HG02885 (cell line): Measurements from ENCODE around the gene SLC41A3.

ENCODE experiments used
- ATAC-seq: cut with Tn5 transposase; IDR thresholded peaks from one replicate; pipeline ENCODE4 v1.9.1; 2021; ENCODE audit warnings: mild to moderate bottlenecking; ENCODE audit not compliant: unreplicated experiment, poor library complexity

SLC41A3 gene

DNA sequence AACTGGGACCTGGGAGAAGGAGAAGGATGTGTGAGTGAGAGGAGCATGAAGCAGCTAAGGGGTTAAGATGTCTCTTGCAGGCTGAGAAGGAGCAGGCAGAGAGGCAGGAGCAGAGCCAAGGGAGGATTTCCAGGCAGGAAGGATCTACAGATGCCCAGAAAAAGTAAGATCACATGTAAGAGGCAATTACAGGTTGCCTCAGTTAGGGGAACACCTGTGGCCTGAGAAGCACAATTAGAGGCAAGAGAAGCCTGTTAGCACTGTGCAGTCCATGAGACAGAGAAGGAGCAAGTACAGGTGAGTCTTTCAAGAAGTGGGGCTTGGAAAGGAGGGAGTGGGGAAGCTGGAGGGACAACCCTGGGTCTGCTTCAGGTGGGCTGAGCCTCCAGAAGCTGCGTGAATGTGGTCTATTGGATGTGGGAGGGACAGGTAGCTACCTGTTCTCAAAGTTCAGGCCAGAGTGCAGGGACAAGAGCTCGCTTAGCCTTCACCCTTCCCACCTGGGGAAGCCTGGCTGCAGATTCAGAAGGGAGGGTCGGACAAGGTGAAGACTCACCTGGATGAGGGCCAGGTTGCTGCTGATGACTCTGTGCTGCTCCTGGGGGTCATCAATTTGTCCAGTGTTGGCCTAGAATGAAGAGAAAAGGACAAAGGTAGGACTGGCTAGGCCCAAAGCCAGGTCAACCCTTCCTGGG is 50.7 kb downstream of the SLC41A3 start:
- no peak for ATAC-seq

DNA sequence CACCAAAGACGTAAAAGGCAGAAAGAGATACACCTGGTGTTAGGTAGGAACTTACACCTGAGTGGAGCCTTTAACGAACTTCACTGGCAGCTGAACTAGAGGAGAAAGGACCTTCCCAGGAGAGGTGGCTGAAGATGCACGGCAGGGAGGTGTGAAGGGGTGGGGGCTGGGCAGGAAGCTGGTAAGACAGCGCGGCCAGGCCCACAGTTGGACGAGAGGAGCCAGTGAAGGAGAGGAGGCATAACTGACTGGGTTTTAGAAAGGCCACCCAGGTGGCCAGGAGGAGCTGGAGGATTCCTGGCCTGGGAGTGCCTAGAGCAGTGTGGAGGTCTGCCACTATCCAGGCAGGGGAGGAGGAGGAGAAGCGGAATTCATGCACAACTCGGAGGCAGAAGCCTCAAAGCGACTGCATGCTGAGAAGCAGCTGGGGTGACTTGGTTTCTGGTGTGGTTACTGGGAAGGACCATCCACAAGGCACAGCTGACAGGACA is 51.9 kb downstream of the SLC41A3 start:
- no peak for ATAC-seq

DNA sequence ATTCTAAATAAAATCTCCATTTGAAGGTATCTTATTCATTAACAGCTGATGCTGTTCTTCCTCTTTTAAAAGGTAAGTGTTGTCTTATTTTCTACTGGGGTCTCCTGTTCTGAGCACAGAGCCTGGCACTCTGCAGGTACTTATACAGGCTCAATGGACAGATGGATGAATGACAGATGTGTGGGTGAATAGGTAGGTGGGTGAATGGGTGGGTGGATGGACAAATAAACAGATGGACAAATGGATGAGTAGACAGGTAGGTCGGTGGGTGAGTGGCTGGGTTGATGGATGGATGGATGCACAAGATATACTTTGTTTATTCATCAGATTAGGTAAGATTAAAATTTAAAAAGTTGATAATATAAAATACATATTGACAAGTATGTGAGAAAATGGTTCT is 53.5 kb downstream of the SLC41A3 start:
- no peak for ATAC-seq

DNA sequence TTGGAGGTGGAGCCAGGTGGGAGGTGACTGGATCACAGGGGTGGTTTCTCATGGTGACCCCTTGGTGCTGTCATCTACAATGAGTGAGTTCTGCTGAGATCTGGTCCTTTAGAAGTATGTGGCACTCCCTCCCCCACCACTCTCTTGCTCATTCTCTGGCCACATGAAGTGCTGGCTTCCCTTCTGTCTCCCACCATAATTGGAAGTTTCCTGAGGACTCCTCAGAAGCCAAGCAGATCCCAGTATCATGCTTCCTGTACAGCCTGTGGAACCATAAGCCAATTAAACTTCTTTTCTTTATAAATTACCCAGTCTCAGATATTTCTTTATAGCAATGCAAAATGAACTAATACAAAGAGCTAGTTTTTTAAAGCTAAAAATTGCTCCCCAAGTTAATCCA is 54.7 kb downstream of the SLC41A3 start:
- no peak for ATAC-seq

DNA sequence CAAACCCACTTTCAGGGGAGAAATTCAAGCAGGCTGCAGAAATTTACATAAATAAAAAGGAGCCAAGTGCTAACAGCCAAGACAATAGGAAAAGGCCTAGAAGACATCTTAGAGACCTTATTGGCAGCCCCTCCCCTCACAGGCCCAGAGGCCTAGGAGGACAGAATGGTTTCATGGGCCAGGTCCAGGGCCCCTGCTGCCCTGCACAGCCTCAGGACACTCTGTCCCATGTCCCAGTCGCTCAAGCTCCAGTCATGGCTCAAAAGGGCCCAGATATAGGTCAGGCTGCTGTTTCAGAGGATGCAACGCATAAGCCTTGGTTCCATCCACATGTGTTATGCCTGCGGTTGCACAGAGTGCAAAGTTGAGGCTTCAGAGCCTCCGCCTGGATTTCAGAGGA is 55.8 kb downstream of the SLC41A3 start:
- ATAC-seq = no peak

DNA sequence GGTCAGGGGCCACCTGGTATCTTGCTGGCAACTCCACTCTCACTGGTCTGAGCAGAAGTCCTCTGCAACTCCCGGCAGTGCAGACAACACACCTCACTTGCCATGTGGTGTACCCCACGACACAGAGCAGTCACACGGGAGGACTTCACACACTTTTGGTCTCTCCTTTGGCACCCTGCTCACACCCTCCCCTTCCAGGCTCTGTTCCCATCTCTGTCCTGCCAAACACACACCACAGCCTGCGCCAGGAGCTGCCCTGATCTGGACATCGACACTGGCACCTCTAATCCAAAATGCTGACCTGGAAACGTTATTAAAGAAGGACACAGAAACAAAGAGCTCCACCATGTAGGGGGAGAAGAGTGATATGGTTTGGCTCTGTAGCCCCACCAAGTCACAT is 57.2 kb downstream of the SLC41A3 start:
- no peak for ATAC-seq

DNA sequence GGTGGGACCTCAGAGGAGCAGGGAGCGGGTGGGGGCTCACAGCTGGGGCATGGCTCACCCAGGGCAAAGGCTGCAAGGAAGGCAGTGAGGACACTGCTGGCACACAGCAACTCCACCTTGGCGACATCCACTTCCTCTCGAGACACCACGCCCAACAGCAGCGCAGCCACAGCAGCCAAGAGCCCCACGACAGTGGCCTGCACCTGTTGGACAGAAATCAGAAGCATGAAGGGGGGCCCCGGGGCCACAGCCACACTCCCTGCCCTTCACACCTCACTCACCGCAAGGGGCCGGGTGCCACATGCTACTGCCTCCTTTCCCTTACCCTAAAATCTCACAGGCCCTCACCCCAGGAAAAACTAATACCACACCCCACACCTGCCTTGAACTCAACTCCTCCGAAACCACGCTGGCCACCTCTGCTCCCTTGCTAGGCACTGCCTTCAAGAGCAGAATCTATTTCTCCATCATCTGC is 57.6 kb downstream of the SLC41A3 start:
- ATAC-seq = no peak

DNA sequence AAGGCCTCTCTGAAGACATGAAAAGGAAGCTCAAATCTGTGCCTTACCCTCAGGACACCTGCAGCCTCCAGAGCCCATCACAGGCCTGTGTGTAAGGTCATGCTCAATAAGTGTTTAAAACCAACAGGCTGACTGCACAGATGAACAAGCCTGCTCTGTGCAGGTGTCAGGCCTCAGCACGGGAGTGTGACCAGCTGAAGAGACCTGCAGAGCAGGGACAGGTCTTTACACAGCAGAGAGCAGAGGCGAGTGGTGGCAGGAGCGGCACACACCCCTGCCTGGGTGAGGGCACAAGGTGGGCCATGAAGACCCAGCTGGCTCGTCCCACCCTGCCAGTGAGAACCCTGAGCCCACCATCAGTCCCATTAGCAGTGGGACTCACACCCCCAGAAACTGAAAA is 58.1 kb downstream of the SLC41A3 start:
- ATAC-seq = no peak

DNA sequence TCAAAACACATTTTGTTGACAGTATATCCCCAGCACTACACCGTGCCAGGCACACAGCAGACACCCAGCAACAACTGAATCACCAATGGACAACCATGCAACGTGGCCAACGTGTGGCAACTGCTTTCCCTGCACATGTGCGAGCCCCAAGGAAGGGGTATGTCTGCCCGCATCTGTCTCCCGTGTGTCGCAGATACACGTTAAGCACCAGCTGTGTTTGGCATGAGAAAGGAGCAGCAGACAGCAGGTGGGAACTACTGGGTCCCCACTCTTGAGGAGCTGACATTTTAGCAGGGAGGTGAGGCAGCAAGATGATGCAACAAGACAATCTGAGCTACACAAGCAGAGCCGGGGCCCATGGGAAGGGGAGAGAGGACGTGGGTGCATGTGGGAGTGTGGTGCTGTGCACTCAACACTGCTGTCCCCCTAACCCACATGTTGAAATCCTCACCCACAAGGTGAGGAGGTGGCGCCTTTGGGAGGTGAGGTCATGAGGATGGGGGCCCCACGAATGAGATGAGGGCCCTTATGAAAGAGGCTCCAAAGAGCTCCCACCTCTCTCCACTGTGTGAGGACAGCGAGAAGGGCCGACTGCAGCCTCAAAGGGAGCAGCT is 58.7 kb downstream of the SLC41A3 start:
- no peak for ATAC-seq

DNA sequence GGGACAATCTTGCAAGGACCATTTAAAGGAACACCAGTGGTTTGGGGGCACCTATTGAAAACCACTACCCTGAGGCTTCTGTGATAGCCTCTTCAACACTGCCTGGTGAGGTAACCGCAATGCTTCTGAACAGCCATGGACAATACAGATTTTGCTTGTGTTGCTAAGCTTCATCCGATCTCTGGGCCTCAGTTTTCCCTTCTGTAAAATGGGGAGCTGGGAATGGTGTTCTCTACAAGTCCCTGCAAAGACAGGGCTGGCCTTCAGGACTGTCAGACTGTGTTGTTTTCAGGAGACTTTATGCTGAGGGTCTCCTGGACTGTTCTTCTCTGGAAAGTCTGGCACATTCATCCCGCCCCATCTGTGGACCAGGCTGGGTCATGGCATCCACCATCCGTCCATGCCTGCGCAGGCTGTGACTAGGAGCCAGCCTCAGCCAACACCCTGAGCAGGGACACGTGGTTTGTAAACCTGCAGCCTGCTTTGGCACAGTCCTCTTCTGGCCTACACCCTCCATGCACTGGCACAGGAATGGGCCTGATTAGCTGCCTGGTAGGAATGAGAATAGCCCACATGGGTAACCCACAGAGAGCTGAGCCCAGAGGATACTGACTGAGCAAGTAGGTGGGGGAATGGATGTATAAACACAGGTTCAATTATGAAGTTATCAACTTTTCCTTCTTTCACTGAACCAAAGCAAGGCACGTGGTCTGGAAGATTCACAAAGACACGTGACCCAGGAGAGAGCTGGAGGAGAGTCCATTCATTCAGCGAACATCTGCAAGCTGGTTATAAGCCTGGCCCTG is 59.7 kb downstream of the SLC41A3 start:
- ATAC-seq = no peak

DNA sequence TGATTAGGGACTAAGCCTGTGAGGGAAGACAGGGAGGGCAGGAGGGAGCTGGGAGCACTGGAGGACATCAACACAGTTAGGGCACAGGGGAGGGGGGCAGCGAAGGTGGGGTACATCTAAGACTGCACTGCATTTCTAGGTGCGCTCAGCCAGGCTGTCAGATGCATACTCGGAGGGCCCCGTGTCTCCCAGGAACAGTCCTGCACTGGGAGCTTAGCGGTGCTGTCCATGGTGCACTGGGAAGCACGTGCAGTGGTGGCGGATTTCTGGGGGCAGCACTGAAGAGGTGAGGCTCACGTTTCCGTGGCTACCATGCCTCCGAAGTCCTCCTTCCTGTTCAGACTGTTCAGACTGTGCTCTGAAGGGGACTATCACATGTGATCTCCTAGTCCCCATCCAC is 60.5 kb downstream of the SLC41A3 start:
- no peak for ATAC-seq

DNA sequence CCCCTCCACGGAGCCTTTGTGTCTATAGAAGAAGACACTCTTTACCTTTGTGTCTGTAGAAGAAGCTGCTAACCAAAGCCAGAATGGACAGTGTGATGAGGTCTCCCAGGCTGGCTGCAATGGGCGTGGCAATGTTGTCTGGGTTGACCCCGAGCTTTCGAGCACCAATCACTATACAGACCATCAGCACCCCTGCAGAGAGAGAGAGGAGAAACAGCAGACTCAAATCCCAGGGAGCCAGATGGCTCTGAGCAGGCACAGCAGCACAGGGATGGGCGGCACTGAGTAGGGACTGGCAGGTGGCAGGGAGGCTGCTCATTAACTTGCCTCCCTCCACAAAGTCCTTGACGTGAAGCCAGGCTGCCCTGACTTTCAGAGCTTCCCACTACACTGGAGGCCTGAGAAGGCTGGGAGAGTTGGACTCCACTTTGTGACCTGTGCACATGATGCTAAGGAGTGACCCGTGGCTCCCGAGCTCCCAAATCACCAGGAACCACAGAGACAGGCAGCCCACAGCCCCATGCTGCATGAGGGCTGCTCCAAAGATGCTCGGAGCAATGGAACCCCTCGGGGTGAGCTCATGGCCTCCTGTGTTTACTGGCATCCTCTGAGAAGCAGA is 61.1 kb downstream of the SLC41A3 start:
- no peak for ATAC-seq

DNA sequence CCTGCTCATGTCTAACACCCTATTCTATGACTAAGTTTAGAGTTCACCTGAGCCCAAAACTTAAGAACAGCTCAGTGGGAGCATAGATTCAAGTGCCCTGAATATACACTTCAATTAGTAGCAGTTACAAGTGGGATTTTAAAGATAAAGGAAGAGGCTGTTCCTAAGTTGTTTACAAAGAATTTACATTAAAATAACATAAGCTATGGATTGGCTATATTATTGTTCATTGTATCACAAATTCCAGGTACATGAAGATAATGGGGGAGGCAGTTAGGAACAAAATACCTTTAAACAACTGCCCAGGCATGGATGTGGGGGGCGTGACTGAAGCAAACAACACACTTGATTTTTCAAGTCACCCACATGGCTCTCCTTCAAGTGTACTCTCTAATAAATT is 62.2 kb downstream of the SLC41A3 start:
- no peak for ATAC-seq

DNA sequence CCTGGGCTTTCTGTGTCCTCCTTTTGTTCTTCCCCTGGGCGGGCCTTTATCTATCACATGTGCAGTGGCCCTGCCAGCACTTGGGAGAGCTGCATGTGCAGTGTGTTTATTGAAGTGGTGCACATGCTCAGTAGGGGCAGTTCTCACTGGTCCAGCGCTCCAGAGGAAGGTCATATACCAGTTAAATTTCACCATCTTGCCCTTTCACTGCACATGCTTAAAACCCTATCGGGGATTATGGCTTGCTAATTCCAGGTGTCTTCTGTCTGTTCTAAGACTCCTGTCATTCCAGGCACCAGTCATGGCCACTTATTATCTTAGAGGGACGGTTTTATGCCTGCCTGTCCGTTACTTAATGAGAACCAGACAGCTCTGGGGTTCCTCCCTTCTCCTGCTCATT is 62.7 kb downstream of the SLC41A3 start:
- no peak for ATAC-seq

DNA sequence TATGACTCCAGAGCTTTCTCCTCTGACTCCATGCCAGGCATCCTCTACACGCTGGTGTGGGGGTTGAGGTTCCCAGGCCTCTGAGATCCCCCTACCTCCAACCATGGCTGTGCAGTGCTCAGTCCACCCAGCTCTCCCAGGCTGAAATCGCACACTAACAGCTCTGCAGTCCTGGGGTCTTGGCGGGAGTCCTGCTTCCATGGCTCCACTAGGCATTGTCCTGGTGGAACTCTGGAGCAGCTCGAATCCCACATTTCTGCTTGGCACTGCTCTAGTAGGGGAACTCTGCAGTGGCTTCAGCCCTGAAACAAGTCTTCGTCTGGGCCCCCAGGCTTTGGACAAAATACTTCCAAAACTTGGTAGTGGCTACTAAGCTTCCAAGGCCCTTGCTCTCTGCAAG is 64.2 kb downstream of the SLC41A3 start:
- ATAC-seq = no peak

DNA sequence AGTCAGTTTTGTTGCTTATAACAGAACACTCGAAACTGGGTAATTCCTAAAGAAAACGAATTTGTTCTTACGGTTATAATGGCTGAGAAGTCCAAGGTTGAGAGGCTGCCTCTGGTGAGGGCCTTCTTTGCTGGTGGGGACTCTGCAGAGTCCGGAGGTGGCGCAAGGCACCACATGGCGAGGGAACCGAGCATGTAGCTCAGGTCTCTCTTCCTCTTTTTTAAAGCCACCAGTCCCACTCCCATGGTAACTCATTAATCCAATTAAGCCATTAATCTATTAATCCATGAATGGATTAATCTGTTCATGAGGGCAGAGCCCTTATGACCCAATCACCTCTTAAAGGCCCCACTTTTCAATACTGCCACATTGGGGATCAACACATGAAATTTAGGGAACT is 64.9 kb downstream of the SLC41A3 start:
- no peak for ATAC-seq

DNA sequence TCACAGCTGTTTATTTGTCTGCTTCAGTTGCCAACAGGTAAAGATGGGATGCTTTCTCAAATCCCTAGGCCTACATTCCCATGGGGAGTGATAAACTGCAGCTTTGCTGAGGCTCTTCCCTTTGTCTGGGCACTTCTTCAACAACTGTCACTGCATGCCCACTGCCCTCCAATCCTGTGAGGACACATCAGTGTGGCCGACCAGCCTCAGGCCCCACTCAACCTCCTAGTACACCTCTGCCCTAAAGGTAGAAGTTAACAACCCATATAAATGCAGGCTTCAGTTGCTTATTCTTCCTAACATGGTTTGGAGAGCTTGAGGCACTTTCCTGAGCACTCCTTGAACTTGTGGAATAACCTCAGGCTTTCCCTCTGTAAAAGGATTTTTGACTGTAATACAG is 65.4 kb downstream of the SLC41A3 start:
- no peak for ATAC-seq

DNA sequence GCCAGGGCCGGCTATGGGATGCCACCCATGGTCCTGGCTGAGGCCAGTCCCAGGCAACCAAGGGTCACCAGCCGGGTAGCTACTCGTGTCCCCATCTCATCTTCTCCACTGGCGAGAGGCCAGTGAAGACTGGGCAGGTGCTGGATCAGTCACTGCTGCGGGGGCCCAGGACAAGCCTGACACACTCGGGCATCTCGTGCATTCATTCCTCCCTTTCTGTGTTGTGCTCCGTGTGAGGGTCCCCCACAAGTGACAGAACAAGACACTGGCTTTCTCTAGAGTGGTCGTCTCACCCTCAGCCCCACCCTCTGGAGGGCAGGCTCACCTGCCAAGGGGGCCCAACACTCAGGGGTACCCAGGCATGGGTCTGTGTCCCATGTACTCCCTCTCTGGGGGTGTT is 66.6 kb downstream of the SLC41A3 start:
- no peak for ATAC-seq

DNA sequence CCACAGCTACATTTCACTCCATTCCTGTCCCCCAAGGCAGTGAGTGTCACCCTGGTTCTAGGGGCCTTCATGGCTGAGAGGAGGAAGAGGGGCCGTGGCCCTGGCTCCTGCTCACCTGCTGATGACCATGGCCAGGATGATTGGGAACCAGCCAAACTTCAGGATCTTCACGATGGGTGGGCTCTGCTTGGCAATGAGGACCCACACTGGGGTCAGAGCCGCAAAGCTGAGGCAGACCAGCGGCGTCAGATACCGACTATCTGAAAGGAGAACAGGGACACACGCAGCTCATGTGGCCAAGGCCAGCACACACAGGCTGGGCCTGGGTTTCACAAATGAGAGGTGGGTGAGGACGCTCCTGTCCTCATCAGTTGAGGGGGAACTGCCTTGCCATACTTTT is 67.3 kb downstream of the SLC41A3 start:
- no peak for ATAC-seq

DNA sequence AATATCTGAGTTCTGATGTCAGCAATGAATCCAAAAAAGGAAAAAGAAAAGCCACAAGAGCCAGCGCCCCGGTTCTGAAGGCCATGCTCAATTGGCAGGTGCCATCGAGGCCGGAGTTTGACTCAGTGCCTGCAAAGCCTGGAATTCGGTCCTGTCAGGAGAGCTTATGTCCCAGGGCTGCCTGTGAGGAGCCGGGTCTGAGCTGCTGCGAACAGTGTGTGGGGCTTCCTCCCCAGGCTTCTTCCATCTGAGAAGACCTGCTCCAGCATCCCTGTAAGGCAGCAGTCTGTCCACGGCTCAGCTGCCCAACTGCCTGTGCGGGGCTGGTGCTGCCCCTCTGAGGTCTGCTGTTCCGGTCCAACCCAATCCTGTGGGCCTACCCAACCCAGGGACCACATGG is 68.8 kb downstream of the SLC41A3 start:
- ATAC-seq = no peak

DNA sequence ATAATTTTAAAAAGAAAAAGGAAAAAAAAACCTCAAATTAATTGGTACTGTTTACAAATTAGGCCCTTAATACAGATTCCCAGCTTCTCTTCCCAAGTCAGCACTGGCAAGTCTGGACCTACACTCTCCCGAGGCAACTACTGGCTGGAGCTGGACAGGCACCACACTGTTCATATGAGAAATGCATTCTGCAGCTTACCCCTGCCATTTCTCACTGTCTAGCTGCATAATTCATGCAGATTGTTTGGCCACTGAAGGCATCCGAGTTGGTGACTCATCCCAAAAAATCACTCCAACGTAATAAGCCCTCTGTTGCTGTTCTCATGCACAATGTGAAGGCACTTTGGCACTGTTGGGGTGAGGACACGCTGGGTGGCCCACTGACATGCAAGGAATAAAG is 69.7 kb downstream of the SLC41A3 start:
- ATAC-seq = no peak
